ENCODE results near the gene PDCD6IP.

PDCD6IP gene

DNA sequence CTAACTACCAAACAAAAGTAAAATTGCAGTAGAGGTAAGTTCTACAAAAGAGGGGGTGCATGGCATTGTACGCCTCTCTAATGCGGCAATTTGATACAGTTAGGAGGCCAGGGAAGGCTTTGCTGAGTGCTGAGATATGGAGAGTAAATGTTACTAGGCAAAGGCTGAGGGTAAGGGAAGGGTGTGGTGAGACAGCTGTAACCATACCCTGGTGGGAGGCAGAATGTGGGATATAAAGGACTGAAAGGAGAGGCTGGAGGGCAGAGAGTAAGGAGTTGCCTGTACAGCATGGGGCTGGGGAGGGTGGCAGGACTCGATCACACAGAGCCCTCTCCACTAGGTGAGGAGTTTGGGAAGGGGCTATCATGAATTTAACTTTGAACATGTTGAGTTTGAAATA lies 106.3 kb downstream of the PDCD6IP start:
- DNase-seq (ENCODE audit: low read depth): no peak
- H3K4me3 ChIP-seq (ENCODE audit: low read length): no peak overlapping the region
- TF ChIP-seq, protein P1, sequence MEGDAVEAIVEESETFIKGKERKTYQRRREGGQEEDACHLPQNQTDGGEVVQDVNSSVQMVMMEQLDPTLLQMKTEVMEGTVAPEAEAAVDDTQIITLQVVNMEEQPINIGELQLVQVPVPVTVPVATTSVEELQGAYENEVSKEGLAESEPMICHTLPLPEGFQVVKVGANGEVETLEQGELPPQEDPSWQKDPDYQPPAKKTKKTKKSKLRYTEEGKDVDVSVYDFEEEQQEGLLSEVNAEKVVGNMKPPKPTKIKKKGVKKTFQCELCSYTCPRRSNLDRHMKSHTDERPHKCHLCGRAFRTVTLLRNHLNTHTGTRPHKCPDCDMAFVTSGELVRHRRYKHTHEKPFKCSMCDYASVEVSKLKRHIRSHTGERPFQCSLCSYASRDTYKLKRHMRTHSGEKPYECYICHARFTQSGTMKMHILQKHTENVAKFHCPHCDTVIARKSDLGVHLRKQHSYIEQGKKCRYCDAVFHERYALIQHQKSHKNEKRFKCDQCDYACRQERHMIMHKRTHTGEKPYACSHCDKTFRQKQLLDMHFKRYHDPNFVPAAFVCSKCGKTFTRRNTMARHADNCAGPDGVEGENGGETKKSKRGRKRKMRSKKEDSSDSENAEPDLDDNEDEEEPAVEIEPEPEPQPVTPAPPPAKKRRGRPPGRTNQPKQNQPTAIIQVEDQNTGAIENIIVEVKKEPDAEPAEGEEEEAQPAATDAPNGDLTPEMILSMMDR (IDR thresholded peaks at IDR 0.05; ENCODE audit: insufficient read depth, low read depth, low read length, missing control alignments): no peak

DNA sequence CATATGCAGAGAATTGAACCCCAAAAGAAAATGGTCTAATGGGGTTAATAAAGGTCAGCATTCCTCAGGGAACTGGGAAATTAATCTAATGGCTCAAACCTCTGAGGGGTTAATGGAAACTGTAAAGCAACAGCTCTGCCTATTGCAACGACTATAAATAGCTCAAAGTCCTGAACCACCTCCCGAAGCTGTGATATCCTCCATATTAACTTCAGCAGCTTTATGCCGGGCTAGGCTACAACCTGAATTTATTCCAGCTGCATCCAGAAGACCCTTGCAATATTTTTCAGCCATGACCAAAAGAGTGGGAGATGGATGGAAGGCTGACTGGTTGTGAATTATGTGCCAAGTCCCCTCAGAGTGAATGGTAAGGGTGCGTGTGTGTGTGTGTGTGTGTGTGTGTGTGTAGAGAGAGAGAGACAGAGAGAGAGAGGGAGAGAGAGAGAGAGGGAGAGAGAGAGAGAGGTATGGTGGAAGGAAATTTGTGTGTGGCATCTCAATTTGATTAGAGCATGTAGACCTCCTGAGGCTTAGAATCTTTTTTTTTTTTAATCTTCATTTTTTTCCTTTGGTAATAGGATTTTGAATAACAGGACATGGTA lies 109.9 kb downstream of the PDCD6IP start:
- TF ChIP-seq, protein P1 (IDR thresholded peaks at IDR 0.05; ENCODE audit: insufficient read depth, low read depth, low read length, missing control alignments): no peak
- no peak overlapping the region for H3K4me3 ChIP-seq (ENCODE audit: low read length)
- DNase-seq (ENCODE audit: low read depth): no peak

DNA sequence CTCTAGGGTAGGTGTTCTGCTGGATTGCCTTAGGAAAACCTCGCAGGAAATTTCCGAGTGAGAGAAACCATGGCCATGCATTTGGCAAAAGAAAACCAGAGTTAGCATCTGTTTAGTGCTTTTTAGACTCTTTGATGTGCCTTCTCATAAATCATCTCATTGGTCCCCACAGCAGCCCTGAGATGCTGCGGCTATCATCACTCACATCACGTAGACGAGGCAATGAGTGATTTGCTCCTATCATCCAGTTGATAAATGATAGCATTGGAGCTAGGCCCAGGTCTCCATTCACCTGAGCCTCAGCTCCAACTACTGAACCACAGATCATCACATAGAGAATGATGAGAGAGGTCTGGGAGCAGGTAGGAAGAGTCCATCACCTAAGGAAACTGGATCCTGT lies 111.1 kb downstream of the PDCD6IP start:
- no peak overlapping the region for H3K4me3 ChIP-seq (ENCODE audit: low read length)
- no peak for DNase-seq (ENCODE audit: low read depth)
- TF ChIP-seq, protein P1 (IDR thresholded peaks at IDR 0.05; ENCODE audit: insufficient read depth, low read depth, low read length, missing control alignments): no peak

DNA sequence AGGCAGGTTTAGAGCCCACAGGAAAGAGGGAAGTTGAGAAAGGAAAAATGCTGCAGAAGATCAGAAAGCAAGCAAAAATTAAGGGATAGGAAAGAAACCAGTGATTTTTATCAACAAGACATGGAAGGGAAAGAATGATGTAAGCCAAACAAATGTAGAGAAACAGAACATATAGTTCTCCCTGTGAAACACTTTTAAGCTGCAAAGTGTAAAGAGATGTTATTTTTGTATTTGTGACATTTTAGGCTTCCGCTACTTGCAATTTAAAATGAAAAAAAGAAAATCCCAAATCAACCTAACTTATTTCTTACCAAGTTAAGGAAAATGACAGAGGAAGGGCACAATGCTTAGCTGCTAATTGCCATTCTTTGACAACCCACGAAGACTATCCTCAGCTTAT lies 111.6 kb downstream of the PDCD6IP start:
- DNase-seq (ENCODE audit: low read depth): no peak
- TF ChIP-seq, protein P1 (IDR thresholded peaks at IDR 0.05; ENCODE audit: insufficient read depth, low read depth, low read length, missing control alignments): no peak
- no peak overlapping the region for H3K4me3 ChIP-seq (ENCODE audit: low read length)

DNA sequence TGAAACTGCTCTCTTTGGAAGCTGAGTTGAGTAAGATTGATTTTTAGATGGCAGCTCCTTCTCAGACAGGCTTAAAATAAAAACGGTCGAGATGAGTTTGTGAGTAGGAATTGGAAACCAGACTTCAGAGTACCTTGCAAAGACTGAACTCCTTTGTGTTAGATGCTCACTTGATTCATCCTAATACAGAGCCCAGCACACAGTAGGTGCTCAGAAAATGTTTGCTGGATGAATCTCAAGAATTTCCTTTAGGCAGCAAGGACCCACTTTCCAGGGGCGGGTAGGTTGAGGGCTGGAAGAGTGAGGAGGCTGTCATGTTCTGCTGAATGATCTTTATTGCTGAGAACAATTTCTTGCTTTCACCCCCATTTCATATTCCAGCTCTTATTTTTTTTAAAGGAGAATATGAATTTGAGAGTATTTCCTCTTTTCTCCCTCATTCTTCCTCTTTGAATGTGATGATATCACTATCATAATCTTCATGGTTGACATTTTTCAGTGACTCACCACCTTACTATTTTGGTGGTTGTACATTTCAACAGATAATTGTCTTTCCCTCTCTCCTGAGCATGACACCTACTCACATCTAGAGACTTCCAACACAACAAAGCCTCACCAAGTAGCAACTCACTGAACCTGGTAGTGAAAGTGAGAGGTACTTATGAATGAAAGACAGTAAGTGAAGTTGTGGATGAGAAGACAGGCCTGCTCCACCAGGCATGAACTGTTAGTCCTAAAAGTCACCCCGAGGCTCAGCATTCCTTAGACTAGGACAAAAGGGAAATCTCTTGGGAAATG lies 113.3 kb downstream of the PDCD6IP start:
- no peak overlapping the region for H3K4me3 ChIP-seq (ENCODE audit: low read length)
- TF ChIP-seq, protein P1 (IDR thresholded peaks at IDR 0.05; ENCODE audit: insufficient read depth, low read depth, low read length, missing control alignments): no peak
- DNase-seq (ENCODE audit: low read depth): peak; percentile 74

DNA sequence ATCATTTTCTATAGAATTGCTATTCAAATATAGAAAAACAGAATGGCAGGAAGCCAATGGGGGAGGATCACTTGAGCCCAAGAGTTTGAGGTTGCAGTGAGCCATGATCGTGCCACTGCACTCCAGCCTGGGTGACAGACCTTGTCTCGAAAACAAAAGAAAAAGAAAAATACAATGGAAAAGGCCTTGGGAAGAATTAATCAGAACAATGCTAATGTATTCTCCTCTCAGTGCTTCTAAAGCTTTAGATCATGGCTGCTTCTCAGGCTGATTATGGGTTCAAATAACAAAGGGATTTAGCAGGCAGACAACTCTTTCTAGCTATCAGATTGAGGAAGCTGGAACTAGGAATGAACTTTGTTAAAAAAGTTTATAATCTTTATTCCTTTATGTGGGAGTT lies 115.8 kb downstream of the PDCD6IP start:
- H3K4me3 ChIP-seq (ENCODE audit: low read length): no peak overlapping the region
- DNase-seq (ENCODE audit: low read depth): no peak
- TF ChIP-seq, protein P1 (IDR thresholded peaks at IDR 0.05; ENCODE audit: insufficient read depth, low read depth, low read length, missing control alignments): no peak
